Vagina (tissue), 2 donors: ENCODE measurements around the gene HSPA1B.

Experiments used
- POLR2A ChIP-seq, 2 donors: fragments of 450-650 bp; IDR thresholded peaks; one replicate each; pipeline ENCODE4 v1.6.1; 2017; ENCODE audit warnings: antibody characterized with exemption in 2 of 2, mild to moderate bottlenecking in 2 of 2, moderate library complexity in 2 of 2
- POLR2AphosphoS5 ChIP-seq, 2 donors: sonication (generic); formaldehyde crosslinking; IDR thresholded peaks; one replicate each; pipeline ENCODE4 v1.9.0; 2017; ENCODE audit warnings: antibody characterized with exemption in 2 of 2, mild to moderate bottlenecking in 2 of 2, low read depth in 1 of 2; ENCODE audit not compliant: insufficient read depth in 1 of 2
- TF ChIP-seq, protein P1 (sequence below), 3 experiments: fragments of 450-650 bp in 2 of 3; fragments of 200-600 bp in 1 of 3; sonication (generic) in 1 of 3; IDR thresholded peaks; one replicate each; pipeline ENCODE4 v1.5.1; 2017 to 2019; ENCODE audit warnings: antibody characterized with exemption in 3 of 3, mild to moderate bottlenecking in 2 of 3, moderate library complexity in 2 of 3

DNA sequence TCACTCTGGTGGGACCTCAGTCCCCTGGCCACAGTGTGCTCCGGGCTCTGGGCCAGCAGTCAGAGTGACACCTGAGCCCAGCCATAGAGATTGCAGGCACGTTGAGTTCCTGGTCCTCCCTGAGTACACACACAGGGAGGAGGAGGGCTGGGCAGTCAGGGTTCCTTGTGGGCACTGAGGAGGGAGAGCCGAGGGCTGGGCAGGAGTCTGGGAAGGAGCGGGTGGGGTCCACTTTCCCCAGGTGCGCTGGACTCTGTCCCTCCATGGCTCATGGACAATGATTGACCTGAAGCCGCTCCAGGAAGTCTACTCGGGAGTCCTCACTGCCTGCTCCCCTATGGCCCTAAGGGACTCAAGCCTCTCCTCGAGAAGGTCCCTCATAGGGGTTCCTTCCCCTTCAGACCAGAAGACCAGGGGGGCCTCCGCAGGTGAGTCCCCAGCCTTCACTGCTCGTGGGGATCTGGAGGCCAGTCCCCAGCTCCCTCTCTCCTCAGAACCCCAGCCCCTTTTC, 50.2 kb downstream of the HSPA1B start:
- TF ChIP-seq, protein P1, sequence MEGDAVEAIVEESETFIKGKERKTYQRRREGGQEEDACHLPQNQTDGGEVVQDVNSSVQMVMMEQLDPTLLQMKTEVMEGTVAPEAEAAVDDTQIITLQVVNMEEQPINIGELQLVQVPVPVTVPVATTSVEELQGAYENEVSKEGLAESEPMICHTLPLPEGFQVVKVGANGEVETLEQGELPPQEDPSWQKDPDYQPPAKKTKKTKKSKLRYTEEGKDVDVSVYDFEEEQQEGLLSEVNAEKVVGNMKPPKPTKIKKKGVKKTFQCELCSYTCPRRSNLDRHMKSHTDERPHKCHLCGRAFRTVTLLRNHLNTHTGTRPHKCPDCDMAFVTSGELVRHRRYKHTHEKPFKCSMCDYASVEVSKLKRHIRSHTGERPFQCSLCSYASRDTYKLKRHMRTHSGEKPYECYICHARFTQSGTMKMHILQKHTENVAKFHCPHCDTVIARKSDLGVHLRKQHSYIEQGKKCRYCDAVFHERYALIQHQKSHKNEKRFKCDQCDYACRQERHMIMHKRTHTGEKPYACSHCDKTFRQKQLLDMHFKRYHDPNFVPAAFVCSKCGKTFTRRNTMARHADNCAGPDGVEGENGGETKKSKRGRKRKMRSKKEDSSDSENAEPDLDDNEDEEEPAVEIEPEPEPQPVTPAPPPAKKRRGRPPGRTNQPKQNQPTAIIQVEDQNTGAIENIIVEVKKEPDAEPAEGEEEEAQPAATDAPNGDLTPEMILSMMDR (IDR thresholded peaks at IDR 0.05): no peak
- TF ChIP-seq POLR2A (IDR thresholded peaks at IDR 0.05) (no peak), POLR2AphosphoS5 (IDR thresholded peaks at IDR 0.05; ENCODE audit: insufficient read depth in 1 of 2, low read depth in 1 of 2) (no peak)
